Measurements from ENCODE around the gene SUCO.
A peak's percentile ranks its signal among the peaks of the same experiment; 100 is the strongest.
"Not testable (repeated sequence)": the region's sequence is repeated elsewhere in the genome, so short reads cannot be mapped to it uniquely, and the experiment has no call there.

SUCO gene

DNA sequence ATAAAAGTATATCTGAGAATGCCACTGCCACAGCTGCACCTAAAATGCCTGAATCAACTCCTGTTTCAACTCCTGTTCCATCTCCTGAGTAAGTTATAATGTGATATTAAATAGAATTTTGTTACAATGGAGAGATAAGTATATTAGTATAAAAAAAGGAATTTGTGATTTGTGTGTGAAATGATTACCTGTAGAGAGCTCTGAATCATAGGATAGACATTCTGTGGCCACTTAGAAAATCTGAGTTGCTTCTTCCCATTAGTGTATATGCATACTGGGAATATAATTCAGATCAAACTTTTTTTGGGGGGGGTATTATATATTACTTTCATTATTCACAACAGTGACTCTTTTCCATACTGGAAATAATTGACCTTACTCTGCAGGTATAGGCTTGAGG lies 52.9 kb downstream of the SUCO start:
- peak; percentile 47 for DNase-seq (ENCODE audit: low read depth)
- H3K4me3 ChIP-seq (ENCODE audit: low read length) = no peak overlapping the region
- TF ChIP-seq, protein P1, sequence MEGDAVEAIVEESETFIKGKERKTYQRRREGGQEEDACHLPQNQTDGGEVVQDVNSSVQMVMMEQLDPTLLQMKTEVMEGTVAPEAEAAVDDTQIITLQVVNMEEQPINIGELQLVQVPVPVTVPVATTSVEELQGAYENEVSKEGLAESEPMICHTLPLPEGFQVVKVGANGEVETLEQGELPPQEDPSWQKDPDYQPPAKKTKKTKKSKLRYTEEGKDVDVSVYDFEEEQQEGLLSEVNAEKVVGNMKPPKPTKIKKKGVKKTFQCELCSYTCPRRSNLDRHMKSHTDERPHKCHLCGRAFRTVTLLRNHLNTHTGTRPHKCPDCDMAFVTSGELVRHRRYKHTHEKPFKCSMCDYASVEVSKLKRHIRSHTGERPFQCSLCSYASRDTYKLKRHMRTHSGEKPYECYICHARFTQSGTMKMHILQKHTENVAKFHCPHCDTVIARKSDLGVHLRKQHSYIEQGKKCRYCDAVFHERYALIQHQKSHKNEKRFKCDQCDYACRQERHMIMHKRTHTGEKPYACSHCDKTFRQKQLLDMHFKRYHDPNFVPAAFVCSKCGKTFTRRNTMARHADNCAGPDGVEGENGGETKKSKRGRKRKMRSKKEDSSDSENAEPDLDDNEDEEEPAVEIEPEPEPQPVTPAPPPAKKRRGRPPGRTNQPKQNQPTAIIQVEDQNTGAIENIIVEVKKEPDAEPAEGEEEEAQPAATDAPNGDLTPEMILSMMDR (IDR thresholded peaks at IDR 0.05; ENCODE audit: insufficient read depth, low read depth, low read length, missing control alignments) = no peak

DNA sequence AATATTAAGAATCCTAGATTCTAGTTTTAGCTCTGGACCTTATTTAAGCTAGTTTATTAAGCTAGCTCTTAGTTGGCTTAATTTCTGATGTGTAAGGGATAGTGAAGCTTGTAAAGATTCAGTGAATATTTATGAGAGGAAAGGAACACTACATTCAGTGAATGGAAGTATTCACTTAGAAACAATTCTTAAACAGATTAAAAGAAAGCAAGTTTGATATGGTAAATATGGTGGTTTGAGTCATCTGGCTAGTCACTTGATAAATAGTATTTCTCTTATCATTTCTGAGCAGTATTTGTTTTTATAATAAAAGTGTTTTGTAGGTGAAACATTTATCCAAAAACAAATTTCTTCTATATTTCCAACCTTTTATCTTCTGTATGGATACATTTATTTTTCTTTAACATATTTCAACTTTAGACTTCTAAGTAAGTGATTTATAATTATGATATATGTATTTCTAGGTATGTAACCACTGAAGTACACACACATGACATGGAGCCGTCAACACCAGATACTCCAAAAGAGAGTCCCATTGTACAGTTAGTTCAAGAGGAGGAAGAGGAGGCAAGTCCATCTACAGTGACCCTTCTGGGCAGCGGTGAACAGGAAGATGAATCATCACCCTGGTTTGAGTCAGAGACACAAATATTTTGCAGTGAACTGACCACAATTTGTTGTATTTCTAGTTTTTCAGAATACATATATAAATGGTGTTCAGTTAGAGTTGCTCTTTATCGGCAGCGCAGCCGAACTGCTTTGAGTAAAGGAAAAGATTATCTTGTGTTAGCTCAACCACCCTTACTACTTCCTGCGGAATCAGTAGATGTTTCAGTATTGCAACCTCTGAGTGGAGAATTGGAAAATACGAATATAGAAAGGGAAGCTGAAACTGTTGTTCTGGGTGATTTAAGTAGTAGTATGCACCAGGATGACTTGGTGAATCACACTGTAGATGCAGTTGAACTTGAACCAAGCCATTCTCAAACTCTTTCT lies 55.6 kb downstream of the SUCO start:
- DNase-seq (ENCODE audit: low read depth) = peak; percentile 66
- H3K4me3 ChIP-seq (ENCODE audit: low read length) = no peak overlapping the region
- TF ChIP-seq, protein P1 (IDR thresholded peaks at IDR 0.05; ENCODE audit: insufficient read depth, low read depth, low read length, missing control alignments) = no peak

DNA sequence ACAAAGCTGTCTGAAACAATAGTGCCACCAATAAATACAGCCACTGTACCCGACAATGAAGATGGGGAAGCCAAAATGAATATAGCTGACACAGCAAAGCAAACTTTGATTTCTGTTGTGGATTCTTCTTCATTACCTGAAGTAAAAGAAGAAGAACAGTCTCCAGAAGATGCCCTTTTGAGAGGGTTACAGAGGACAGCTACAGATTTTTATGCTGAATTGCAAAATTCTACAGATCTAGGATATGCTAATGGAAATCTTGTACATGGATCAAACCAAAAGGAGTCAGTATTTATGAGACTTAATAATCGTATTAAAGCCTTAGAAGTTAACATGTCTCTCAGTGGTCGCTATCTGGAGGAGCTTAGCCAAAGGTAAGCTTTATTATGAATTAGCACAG lies 56.6 kb downstream of the SUCO start:
- DNase-seq (ENCODE audit: low read depth) = no peak
- H3K4me3 ChIP-seq (ENCODE audit: low read length) = no peak overlapping the region
- TF ChIP-seq, protein P1 (IDR thresholded peaks at IDR 0.05; ENCODE audit: insufficient read depth, low read depth, low read length, missing control alignments) = no peak

DNA sequence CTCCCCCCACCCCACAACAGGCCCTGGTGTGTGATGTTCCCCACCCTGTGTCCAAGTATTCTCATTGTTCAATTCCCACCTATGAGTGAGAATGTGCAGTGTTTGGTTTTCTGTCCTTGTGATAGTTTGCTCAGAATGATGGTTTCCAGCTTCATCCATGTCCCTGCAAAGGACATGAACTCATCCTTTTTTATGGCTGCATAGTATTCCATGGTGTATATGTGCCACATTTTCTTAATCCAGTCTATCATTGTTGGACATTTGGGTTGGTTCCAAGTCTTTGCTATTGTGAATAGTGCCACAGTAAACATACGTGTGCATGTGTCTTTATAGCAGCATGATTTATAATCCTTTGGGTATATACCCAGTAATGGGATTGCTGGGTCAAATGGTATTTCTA lies 58.5 kb downstream of the SUCO start:
- not testable (repeated sequence) for H3K4me3 ChIP-seq (ENCODE audit: low read length); DNase-seq (ENCODE audit: low read depth)

DNA sequence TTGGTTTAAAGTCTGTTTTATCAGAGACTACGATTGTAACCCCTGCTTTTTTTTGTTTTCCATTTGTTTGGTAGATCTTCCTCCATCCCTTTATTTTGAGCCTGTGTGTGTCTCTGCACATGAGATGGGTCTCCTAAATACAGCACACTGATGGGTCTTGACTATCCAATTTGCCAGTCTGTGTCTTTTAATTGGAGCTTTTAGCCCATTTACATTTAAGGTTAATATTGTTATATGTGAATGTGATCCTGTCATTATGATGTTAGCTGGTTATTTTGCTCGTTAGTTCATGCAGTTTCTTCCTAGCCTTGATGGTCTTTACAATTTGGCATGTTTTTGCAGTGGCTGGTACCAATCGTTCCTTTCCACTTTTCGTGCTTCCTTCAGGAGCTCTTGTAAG lies 62.1 kb downstream of the SUCO start:
- not testable (repeated sequence) for H3K4me3 ChIP-seq (ENCODE audit: low read length); DNase-seq (ENCODE audit: low read depth)

DNA sequence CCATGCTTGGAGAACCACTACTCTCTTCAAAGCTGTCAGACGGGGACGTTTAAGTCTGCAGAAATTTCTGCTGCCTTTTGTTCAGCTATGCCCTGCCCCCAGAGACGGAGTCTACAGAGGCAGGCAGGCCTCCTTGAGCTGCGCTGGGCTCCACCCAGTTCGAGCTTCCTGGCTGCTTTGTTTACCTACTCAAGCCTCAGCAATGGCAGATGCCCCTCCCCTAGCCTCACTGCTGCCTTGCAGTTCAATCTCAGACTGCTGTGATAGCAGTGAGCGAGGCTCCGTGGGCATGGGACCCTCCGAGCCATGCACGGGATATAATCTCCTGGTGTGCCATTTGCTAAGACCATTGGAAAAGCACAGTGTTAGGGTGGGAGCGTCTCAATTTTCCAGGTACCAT lies 63.8 kb downstream of the SUCO start:
- not testable (repeated sequence) for DNase-seq (ENCODE audit: low read depth); H3K4me3 ChIP-seq (ENCODE audit: low read length)

DNA sequence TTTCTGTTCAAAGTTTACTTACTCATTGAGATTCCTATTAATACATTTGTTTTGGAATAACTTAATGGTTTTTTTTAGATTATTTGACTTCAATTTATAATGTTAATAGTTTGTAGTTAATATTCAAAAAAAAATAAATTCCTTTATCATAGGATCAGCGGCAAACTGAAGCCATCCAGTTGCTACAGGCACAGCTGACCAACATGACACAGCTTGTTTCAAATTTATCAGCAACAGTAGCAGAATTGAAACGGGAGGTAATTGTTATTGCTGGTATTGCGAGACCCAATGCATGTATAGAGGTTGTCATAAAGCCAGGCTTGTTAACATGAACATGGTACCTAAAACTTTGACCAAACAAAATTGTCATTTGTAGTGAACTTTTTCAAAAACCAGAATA lies 67.0 kb downstream of the SUCO start:
- peak; percentile 81 for DNase-seq (ENCODE audit: low read depth)
- TF ChIP-seq, protein P1 (IDR thresholded peaks at IDR 0.05; ENCODE audit: insufficient read depth, low read depth, low read length, missing control alignments) = no peak
- H3K4me3 ChIP-seq (ENCODE audit: low read length) = no peak overlapping the region

DNA sequence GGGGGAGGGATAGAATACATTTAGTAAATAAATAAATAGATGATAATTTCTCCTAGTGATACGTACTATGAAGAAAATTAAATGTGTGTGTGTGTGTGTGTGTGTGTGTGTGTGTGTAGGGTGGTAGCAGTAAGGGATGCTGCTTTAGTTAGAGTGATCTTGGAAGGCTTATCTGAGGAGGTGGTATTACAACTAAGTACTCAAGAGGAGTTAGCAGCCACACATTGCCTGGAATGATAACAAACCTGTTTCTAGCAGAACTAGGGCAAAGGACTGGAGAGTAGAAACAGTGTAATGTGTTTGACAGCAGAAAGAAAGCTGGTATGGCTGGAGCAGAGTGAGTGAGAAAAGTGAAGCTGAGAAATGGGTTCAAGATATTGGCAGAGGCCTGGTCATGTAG lies 67.7 kb downstream of the SUCO start:
- TF ChIP-seq, protein P1 (IDR thresholded peaks at IDR 0.05; ENCODE audit: insufficient read depth, low read depth, low read length, missing control alignments) = no peak
- H3K4me3 ChIP-seq (ENCODE audit: low read length) = no peak overlapping the region
- DNase-seq (ENCODE audit: low read depth) = no peak
